Measurements from ENCODE around the gene TEX48. TPM values are rescaled to one million over a fixed set of nuclear protein-coding genes. Genes with fewer than 3 reads are reported as not detected.

Gene TEX48
- polyA plus RNA-seq, 1 donor from 2014 or later: not detected

GRCh38 chr9:114685951-114686350 is 4.0 kb upstream of the TEX48 start:
- Histone ChIP-seq H3K27me3 (ENCODE audit: insufficient read depth, low read depth, low read length) (no peaks in the 10 kb centered on the region), H3K4me2 (ENCODE audit: low read length) (no peak overlapping the region), H3K79me2 (replicated peaks; ENCODE audit: insufficient read depth, low read length) (no peaks in the 10 kb centered on the region), H3K9me3 (ENCODE audit: low read length) (no peaks in the 10 kb centered on the region), H2AFZ (ENCODE audit: low read depth, low read length) (no peak overlapping the region), H3F3A (ENCODE audit: insufficient read depth, low read length, poor library complexity, severe bottlenecking) (no peaks in the 10 kb centered on the region), H3K36me3 (ENCODE audit: insufficient read depth, low read length) (no peaks in the 10 kb centered on the region), H3K27ac (ENCODE audit: low read length) (no peak overlapping the region), H3K9ac (ENCODE audit: low read length) (no peak overlapping the region), H3K9me2 (ENCODE audit: insufficient read depth, low read length) (no peaks in the 10 kb centered on the region), H4K20me1 (ENCODE audit: insufficient read depth) (no peaks in the 10 kb centered on the region), H3K4me3 (ENCODE audit: low read length) (no peak overlapping the region)
- TF ChIP-seq EP300 (conservative IDR thresholded peaks at IDR 0.05; ENCODE audit: poor library complexity, severe bottlenecking): no peak
- no peak for TF ChIP-seq REST (IDR thresholded peaks at IDR 0.05; ENCODE audit: borderline replicate concordance)
- no peak for TF ChIP-seq POLR2AphosphoS5 (IDR thresholded peaks at IDR 0.05)
- TF ChIP-seq CTCF (IDR thresholded peaks at IDR 0.05; ENCODE audit: poor library complexity, severe bottlenecking): no peak
- TF ChIP-seq EZH2 (IDR thresholded peaks at IDR 0.05; ENCODE audit: borderline replicate concordance, insufficient read depth, low read length, poor library complexity, severe bottlenecking): no peak
- no peak for TF ChIP-seq RAD21 (conservative IDR thresholded peaks at IDR 0.05)
- no peak for TF ChIP-seq TAF1 (IDR thresholded peaks at IDR 0.05; ENCODE audit: low read depth)
- TF ChIP-seq SMC3 (conservative IDR thresholded peaks at IDR 0.05; ENCODE audit: poor library complexity): no peak

DNA sequence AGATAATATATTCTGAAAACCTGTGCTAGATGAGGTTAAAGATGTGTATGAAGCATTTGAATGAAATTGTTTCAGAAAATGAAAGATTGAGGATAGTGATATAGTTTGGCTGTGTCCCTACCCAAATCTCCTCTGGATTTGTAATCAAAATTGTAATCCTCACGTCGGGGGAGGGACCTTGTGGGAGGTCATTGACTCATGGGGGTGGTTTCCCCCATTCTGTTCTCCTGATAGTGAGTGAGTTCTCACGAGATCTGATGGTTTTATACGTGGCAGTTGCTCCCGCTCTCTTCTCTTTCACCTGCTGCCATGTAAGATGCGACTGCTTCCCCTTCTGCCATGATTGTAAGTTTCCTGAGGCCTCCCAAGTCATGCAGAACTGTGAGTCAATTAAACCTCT is 2.0 kb upstream of the TEX48 start:
- Histone ChIP-seq H2AFZ (ENCODE audit: low read depth, low read length) (no peak overlapping the region), H4K20me1 (ENCODE audit: insufficient read depth) (no peaks in the 10 kb centered on the region), H3K9me2 (ENCODE audit: insufficient read depth, low read length) (no peaks in the 10 kb centered on the region), H3K9me3 (ENCODE audit: low read length) (no peaks in the 10 kb centered on the region), H3K27ac (ENCODE audit: low read length) (no peak overlapping the region), H3K4me3 (ENCODE audit: low read length) (no peak overlapping the region), H3F3A (ENCODE audit: insufficient read depth, low read length, poor library complexity, severe bottlenecking) (peaks cover 3% of the 10 kb centered on the region), H3K36me3 (ENCODE audit: insufficient read depth, low read length) (no peaks in the 10 kb centered on the region), H3K9ac (ENCODE audit: low read length) (no peak overlapping the region), H3K27me3 (ENCODE audit: insufficient read depth, low read depth, low read length) (no peaks in the 10 kb centered on the region), H3K79me2 (replicated peaks; ENCODE audit: insufficient read depth, low read length) (no peaks in the 10 kb centered on the region), H3K4me2 (ENCODE audit: low read length) (no peak overlapping the region)
- TF ChIP-seq SMC3 (conservative IDR thresholded peaks at IDR 0.05; ENCODE audit: poor library complexity): no peak
- no peak for TF ChIP-seq EP300 (conservative IDR thresholded peaks at IDR 0.05; ENCODE audit: poor library complexity, severe bottlenecking)
- no peak for TF ChIP-seq POLR2AphosphoS5 (IDR thresholded peaks at IDR 0.05)
- no peak for TF ChIP-seq TAF1 (IDR thresholded peaks at IDR 0.05; ENCODE audit: low read depth)
- TF ChIP-seq CTCF (IDR thresholded peaks at IDR 0.05; ENCODE audit: poor library complexity, severe bottlenecking): no peak
- TF ChIP-seq MXI1 (conservative IDR thresholded peaks at IDR 0.05; ENCODE audit: poor library complexity, severe bottlenecking): no peak
- no peak for TF ChIP-seq EZH2 (IDR thresholded peaks at IDR 0.05; ENCODE audit: borderline replicate concordance, insufficient read depth, low read length, poor library complexity, severe bottlenecking)
- no peak for TF ChIP-seq REST (IDR thresholded peaks at IDR 0.05; ENCODE audit: borderline replicate concordance)
- TF ChIP-seq RAD21 (conservative IDR thresholded peaks at IDR 0.05): no peak
